HG03575 (cell line): ENCODE data around the gene ZMYM2.

ENCODE experiments used
- ATAC-seq: cut with Tn5 transposase; IDR thresholded peaks from one replicate; pipeline ENCODE4 v1.9.1; 2021; ENCODE audit not compliant: unreplicated experiment, insufficient number of reproducible peaks, low FRiP score; ENCODE audit errors: extremely low read depth

ZMYM2 gene

GRCh38 chr13:20080377-20081164 is 122.0 kb downstream of the ZMYM2 start:
- no peak for ATAC-seq

- ATAC-seq = no peak
Measured at GRCh38 chr13:20090349-20090748, 131.8 kb downstream of the ZMYM2 start.

GRCh38 chr13:20093951-20094350 is 135.4 kb downstream of the ZMYM2 start:
- no peak for ATAC-seq

GRCh38 chr13:20099319-20099718 is 140.8 kb downstream of the ZMYM2 start:
- ATAC-seq = no peak

GRCh38 chr13:20101467-20102316 is 143.2 kb downstream of the ZMYM2 start:
- no peak for ATAC-seq

GRCh38 chr13:20102525-20103180 is 144.1 kb downstream of the ZMYM2 start:
- no peak for ATAC-seq

GRCh38 chr13:20105161-20105689 is 146.7 kb downstream of the ZMYM2 start:
- ATAC-seq = no peak

- ATAC-seq = no peak
Measured at GRCh38 chr13:20106742-20107141, 148.2 kb downstream of the ZMYM2 start.

- ATAC-seq = no peak
Measured at GRCh38 chr13:20109037-20109436, 150.5 kb downstream of the ZMYM2 start.

GRCh38 chr13:20114066-20114610 is 155.6 kb downstream of the ZMYM2 start:
- ATAC-seq = no peak

- ATAC-seq = no peak
Measured at GRCh38 chr13:20116213-20116612, 157.7 kb downstream of the ZMYM2 start.

GRCh38 chr13:20118268-20119140 is 160.0 kb downstream of the ZMYM2 start:
- ATAC-seq = no peak

- ATAC-seq = no peak
Measured at GRCh38 chr13:20119960-20120359, 161.4 kb downstream of the ZMYM2 start.

- ATAC-seq = no peak
Measured at GRCh38 chr13:20121159-20121525, 162.6 kb downstream of the ZMYM2 start.

- ATAC-seq = no peak
Measured at GRCh38 chr13:20124303-20124702, 165.8 kb downstream of the ZMYM2 start.

- ATAC-seq = no peak
Measured at GRCh38 chr13:20125129-20125782, 166.7 kb downstream of the ZMYM2 start.

- no peak for ATAC-seq
Measured at GRCh38 chr13:20125783-20126165, 167.2 kb downstream of the ZMYM2 start.
